HepG2 (cell line): ENCODE data around the gene BICRAL. TPM values are rescaled to one million over a fixed set of nuclear protein-coding genes. Genes with fewer than 3 reads are reported as not detected.
A peak's percentile ranks its signal among the peaks of the same experiment; 100 is the strongest.

Source experiments
- ATAC-seq: fragments of 200-7000 bp; cut with Tn5 transposase; 3 replicates; pipeline ENCODE4 v1.9.1; 2020; ENCODE audit warnings: mild to moderate bottlenecking, moderate library complexity
- BruUV-seq: library from RNA; stranded (reverse); fragments of 400-500 nt; replicated peaks from 2 replicates; lab custom pipeline; 2021; lab: Mats Ljungman, UMichigan
- CTCF ChIA-PET: fragments of 300-600 bp; formaldehyde crosslinking; extraction: SDS; loops from one replicate; lab custom pipeline; 2021; ENCODE audit warnings: low total read pairs, inconsistent platforms, low intra/inter-chr PET ratio; lab: Yijun Ruan, JAX
- POLR2A ChIA-PET: fragments of 350-600 bp; sonication (Branson Sonifier 250); formaldehyde crosslinking; loops from one replicate; lab custom pipeline; 2020; ENCODE audit warnings: antibody characterized with exemption, inconsistent platforms; lab: Yijun Ruan, JAX
- DNase-seq: peaks from one replicate; pipeline ENCODE4 v3.0.0-alpha.2; 2015; ENCODE audit warnings: low spot score
- FAIRE-seq: peaks from 3 replicates; lab custom pipeline; 2011; peaks lifted over from hg19 to GRCh38; lab: Jason Lieb, UNC
- H2AFZ ChIP-seq: one replicate; pipeline ENCODE4 v1.6.1; 2011; ENCODE audit warnings: low read length, inconsistent platforms
- H3K27ac ChIP-seq: fragments of 300-600 bp; 3 replicates; pipeline ENCODE4 v1.8.0; 2011; ENCODE audit warnings: mixed run types, mild to moderate bottlenecking, mixed read lengths, low read length, inconsistent platforms; ENCODE audit not compliant: insufficient read depth; ENCODE audit errors: extremely low read length
- H3K27me3 ChIP-seq, 2 experiments: fragments of 200-600 bp in 1 of 2; 2 replicates in 1 of 2; 3 replicates in 1 of 2; pipeline versions ENCODE4 v1.6.0 to v1.8.0; 2011; ENCODE audit warnings: low read length in 2 of 2, mild to moderate bottlenecking in 2 of 2, moderate library complexity in 2 of 2, inconsistent platforms in 1 of 2; ENCODE audit not compliant: insufficient read depth in 2 of 2, control insufficient read depth in 1 of 2
- H3K36me3 ChIP-seq, 2 experiments: fragments of 200-600 bp in 1 of 2; replicated peaks in 1 of 2; 2 replicates in 1 of 2; 3 replicates in 1 of 2; pipeline versions ENCODE4 v1.5.1 to v1.8.0; 2011; ENCODE audit warnings: low read length in 2 of 2, inconsistent platforms in 1 of 2; ENCODE audit not compliant: insufficient read depth in 2 of 2, control insufficient read depth in 1 of 2
- H3K4me1 ChIP-seq: 2 replicates; pipeline ENCODE4 v1.5.1; 2012; ENCODE audit warnings: low read length, inconsistent platforms; ENCODE audit not compliant: insufficient read depth
- H3K4me2 ChIP-seq: 2 replicates; pipeline ENCODE4 v1.6.0; 2011; ENCODE audit warnings: low read depth, low read length, inconsistent platforms
- H3K4me3 ChIP-seq, 3 experiments: fragments of 200-600 bp in 1 of 3; sonication (generic), shearing (Covaris generic) in 1 of 3; replicated peaks in 1 of 3; 2 replicates each; pipeline ENCODE4 v1.5.1; 2011 to 2016; ENCODE audit warnings: low read length in 3 of 3, inconsistent platforms in 2 of 3, low read depth in 2 of 3, mild to moderate bottlenecking in 2 of 3, control low read depth in 1 of 3, mixed read lengths in 1 of 3; ENCODE audit not compliant: insufficient read depth in 1 of 3
- H3K79me2 ChIP-seq: one replicate; pipeline ENCODE4 v1.6.1; 2011; ENCODE audit warnings: low read length, inconsistent platforms; ENCODE audit not compliant: insufficient read depth
- H3K9ac ChIP-seq: 2 replicates; pipeline ENCODE4 v1.6.0; 2011; ENCODE audit warnings: mild to moderate bottlenecking, low read depth, low read length, inconsistent platforms; ENCODE audit not compliant: insufficient read depth
- H3K9me3 ChIP-seq: 2 replicates; pipeline ENCODE4 v1.5.1; 2012; ENCODE audit warnings: mild to moderate bottlenecking, low read length
- H4K20me1 ChIP-seq: 2 replicates; pipeline ENCODE4 v1.6.0; 2011; ENCODE audit warnings: inconsistent platforms, mild to moderate bottlenecking, low read length, moderate library complexity; ENCODE audit not compliant: insufficient read depth
- ARNT2 ChIP-seq: sonication (generic); formaldehyde crosslinking; IDR thresholded peaks from 2 replicates; pipeline ENCODE4 v1.8.0; 2022; ENCODE audit warnings: mild to moderate bottlenecking, low read depth, missing genetic modification reagents, moderate library complexity
- CREB3 ChIP-seq: sonication (generic); formaldehyde crosslinking; IDR thresholded peaks from 2 replicates; pipeline ENCODE4 v1.5.0; 2020; ENCODE audit warnings: missing genetic modification reagents
- CSRNP2 ChIP-seq: sonication (generic); formaldehyde crosslinking; conservative IDR thresholded peaks from 2 replicates; pipeline ENCODE4 v1.8.0; 2022; ENCODE audit warnings: low read depth, missing genetic modification reagents
- DR1 ChIP-seq: sonication (generic); formaldehyde crosslinking; IDR thresholded peaks from 2 replicates; pipeline ENCODE4 v1.8.0; 2021; ENCODE audit warnings: mild to moderate bottlenecking, missing genetic modification reagents, inconsistent platforms
- E2F5 ChIP-seq: sonication (generic); formaldehyde crosslinking; conservative IDR thresholded peaks from 2 replicates; pipeline ENCODE4 v1.4.0; 2020; ENCODE audit warnings: missing genetic modification reagents
- ESRRA ChIP-seq: sonication (generic); formaldehyde crosslinking; IDR thresholded peaks from 2 replicates; pipeline ENCODE4 v1.5.1; 2020; ENCODE audit warnings: mild to moderate bottlenecking, low read depth, missing genetic modification reagents
- ZBTB39 ChIP-seq: sonication (generic); formaldehyde crosslinking; IDR thresholded peaks from 2 replicates; pipeline ENCODE4 v1.5.0; 2020; ENCODE audit warnings: missing genetic modification reagents
- ZNF20 ChIP-seq: sonication (generic); formaldehyde crosslinking; IDR thresholded peaks from 2 replicates; pipeline ENCODE4 v1.4.0; 2020; ENCODE audit warnings: mild to moderate bottlenecking, moderate library complexity, missing genetic modification reagents
- ZNF24 ChIP-seq: fragments of 450-650 bp; IDR thresholded peaks from 2 replicates; pipeline ENCODE4 v1.6.1; 2017; ENCODE audit warnings: antibody characterized with exemption, mild to moderate bottlenecking
- ZNF333 ChIP-seq: sonication (generic); formaldehyde crosslinking; IDR thresholded peaks from 2 replicates; pipeline ENCODE4 v1.4.0; 2020; ENCODE audit warnings: mild to moderate bottlenecking, missing genetic modification reagents, borderline replicate concordance
- ZNF550 ChIP-seq: sonication (generic); formaldehyde crosslinking; IDR thresholded peaks from 2 replicates; pipeline ENCODE4 v1.4.0; 2020; ENCODE audit warnings: mild to moderate bottlenecking, missing genetic modification reagents, borderline replicate concordance
- ZNF562 ChIP-seq: sonication (generic); formaldehyde crosslinking; IDR thresholded peaks from 2 replicates; pipeline ENCODE4 v1.8.0; 2022; ENCODE audit warnings: missing genetic modification reagents, borderline replicate concordance
- ZNF672 ChIP-seq: sonication (generic); formaldehyde crosslinking; IDR thresholded peaks from 2 replicates; pipeline ENCODE4 v1.8.1; 2022; ENCODE audit warnings: missing genetic modification reagents
- WGBS: methylation state at CpG from one replicate; pipeline ENCODE4 v1.1.6; 2017; ENCODE audit warnings: low lambda C conversion rate; 5-methylcytosine and 5-hydroxymethylcytosine counted together
- in situ Hi-C: cut with HindIII; loops from 2 replicates; pipeline ENCODE4 v1.10.0; 2017; ENCODE audit warnings: low pct_unique_long_range_greater_than_20kb; ENCODE audit not compliant: extremely low pct_ligation_motif_present
- intact Hi-C: fragments of 100-400 bp; cut with micrococcal nuclease; formaldehyde crosslinking; loops from one replicate; pipeline ENCODE4 v1.10.0; 2022; ENCODE audit not compliant: unreplicated experiment
- polyA plus RNA-seq, 8 experiments: library from polyadenylated mRNA; depleted of rRNA in 3 of 8; stranded (reverse) in 7 of 8; unstranded in 1 of 8; fragments of >200 nt; fragmentation: Illumina TruSeq in 4 of 8; extraction: Trizol in 4 of 8; gene quantifications; 2 replicates each; pipeline versions ENCODE4 v1.2.1 to v1.2.3, GENCODE V29; 2011 to 2016; ENCODE audit warnings: low read depth in 4 of 8, missing spikeins in 1 of 8, mixed read lengths in 1 of 8; ENCODE audit not compliant: insufficient read depth in 1 of 8
- total RNA-seq, 5 experiments: library from RNA; depleted of rRNA; stranded (reverse); fragments of >200 nt; fragmentation: Illumina TruSeq; extraction: Trizol; gene quantifications; 2 replicates each; pipeline ENCODE4 v1.2.3, GENCODE V29; 2016; ENCODE audit warnings: low read depth in 1 of 5
- TF ChIP-seq, protein P1 (sequence below): sonication (generic); formaldehyde crosslinking; IDR thresholded peaks from 2 replicates; pipeline ENCODE4 v1.4.0; 2020; ENCODE audit warnings: missing genetic modification reagents, borderline replicate concordance

BICRAL gene
- total and polyA plus RNA-seq, 2 of the 13 experiments (the other 11 are each of a cell fraction or from before 2014, with no cell fraction given), result 5.0 to 13.5 TPM

DNA sequence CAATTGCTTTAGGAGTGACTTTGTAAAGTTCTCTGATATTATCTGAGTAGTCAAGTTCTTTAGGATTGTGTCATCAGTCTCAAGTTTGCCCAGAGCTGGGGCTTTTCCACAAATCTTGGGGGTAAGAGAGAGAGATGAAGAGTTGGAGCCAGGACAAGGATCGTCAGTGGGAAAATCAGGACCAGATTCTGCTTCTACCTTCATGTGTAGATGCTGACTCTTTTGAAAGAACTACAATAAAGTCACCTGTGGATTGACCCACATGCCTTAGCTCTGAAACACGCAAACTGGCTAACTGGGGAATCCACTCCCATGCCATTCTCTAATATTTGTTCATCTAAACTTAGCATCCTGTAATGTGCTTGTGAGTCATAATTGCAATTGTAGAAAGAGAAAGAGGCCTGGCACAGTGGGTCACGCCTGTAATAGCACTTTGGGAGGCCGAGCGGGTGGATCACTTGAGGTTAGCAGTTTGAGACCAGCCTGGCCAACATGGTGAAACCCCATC, 15.6 kb upstream of the BICRAL start:
- in situ Hi-C loops, result no loop called here
- FAIRE-seq (peak; percentile 32), DNase-seq (no peak), ATAC-seq (no peak)
- POLR2A ChIA-PET, result interaction anchor here (1.8 kb wide), 1 partner anchor 20 kb away, joined by 9 read pairs; the partner anchor contains the start of gene TBCC
- H3K4me3 ChIP-seq, result no peak overlapping the region
- no TSS peak for BruUV-seq
- H3K4me2 ChIP-seq, result no peak overlapping the region
- H2AFZ ChIP-seq, result no peak overlapping the region
- no peaks in the 10 kb centered on the region; a peak in 1 of 5 replicates for H3K36me3 ChIP-seq
- H3K79me2 ChIP-seq, result no peaks in the 10 kb centered on the region
- H3K9ac ChIP-seq, result no peak overlapping the region
- no peaks in the 10 kb centered on the region for H4K20me1 ChIP-seq
- H3K4me1 ChIP-seq, result no peaks in the 10 kb centered on the region
- intact Hi-C loops, result no loop called here
- H3K9me3 ChIP-seq, result no peaks in the 10 kb centered on the region
- CTCF ChIA-PET, result no interaction called here
- WGBS, result 97% methylated on average over 5 of the region's 5 CpGs
- no peaks in the 10 kb centered on the region for H3K27me3 ChIP-seq
- H3K27ac ChIP-seq, result no peak overlapping the region
- no peak for TF ChIP-seq ZBTB39 (CRISPR knock-in tag)
- TF ChIP-seq ZNF20 (CRISPR knock-in tag), result no peak
- TF ChIP-seq ZNF550, result no peak
- TF ChIP-seq ESRRA (CRISPR knock-in tag), result no peak
- TF ChIP-seq ZNF562 (CRISPR knock-in tag), result no peak
- no peak for TF ChIP-seq ARNT2 (CRISPR knock-in tag)
- no peak for TF ChIP-seq ZNF333
- no peak for TF ChIP-seq CSRNP2
- TF ChIP-seq DR1 (CRISPR knock-in tag), result no peak
- TF ChIP-seq ZNF672, result no peak
- TF ChIP-seq E2F5 (CRISPR knock-in tag), result no peak
- no peak for TF ChIP-seq ZNF24
- no peak for TF ChIP-seq CREB3 (CRISPR knock-in tag)
- TF ChIP-seq, protein P1, sequence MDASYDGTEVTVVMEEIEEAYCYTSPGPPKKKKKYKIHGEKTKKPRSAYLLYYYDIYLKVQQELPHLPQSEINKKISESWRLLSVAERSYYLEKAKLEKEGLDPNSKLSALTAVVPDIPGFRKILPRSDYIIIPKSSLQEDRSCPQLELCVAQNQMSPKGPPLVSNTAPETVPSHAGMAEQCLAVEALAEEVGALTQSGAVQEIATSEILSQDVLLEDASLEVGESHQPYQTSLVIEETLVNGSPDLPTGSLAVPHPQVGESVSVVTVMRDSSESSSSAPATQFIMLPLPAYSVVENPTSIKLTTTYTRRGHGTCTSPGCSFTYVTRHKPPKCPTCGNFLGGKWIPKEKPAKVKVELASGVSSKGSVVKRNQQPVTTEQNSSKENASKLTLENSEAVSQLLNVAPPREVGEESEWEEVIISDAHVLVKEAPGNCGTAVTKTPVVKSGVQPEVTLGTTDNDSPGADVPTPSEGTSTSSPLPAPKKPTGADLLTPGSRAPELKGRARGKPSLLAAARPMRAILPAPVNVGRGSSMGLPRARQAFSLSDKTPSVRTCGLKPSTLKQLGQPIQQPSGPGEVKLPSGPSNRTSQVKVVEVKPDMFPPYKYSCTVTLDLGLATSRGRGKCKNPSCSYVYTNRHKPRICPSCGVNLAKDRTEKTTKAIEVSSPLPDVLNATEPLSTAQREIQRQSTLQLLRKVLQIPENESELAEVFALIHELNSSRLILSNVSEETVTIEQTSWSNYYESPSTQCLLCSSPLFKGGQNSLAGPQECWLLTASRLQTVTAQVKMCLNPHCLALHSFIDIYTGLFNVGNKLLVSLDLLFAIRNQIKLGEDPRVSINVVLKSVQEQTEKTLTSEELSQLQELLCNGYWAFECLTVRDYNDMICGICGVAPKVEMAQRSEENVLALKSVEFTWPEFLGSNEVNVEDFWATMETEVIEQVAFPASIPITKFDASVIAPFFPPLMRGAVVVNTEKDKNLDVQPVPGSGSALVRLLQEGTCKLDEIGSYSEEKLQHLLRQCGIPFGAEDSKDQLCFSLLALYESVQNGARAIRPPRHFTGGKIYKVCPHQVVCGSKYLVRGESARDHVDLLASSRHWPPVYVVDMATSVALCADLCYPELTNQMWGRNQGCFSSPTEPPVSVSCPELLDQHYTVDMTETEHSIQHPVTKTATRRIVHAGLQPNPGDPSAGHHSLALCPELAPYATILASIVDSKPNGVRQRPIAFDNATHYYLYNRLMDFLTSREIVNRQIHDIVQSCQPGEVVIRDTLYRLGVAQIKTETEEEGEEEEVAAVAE (CRISPR knock-in tag), result no peak
